AML-193 (cell line): ENCODE results near the gene GLT1D1.

Source experiments
- DNase-seq, 2 experiments: peaks; one replicate each; lab custom pipeline; 2025; lab: John Stamatoyannopoulos, UW

GLT1D1 gene

DNA sequence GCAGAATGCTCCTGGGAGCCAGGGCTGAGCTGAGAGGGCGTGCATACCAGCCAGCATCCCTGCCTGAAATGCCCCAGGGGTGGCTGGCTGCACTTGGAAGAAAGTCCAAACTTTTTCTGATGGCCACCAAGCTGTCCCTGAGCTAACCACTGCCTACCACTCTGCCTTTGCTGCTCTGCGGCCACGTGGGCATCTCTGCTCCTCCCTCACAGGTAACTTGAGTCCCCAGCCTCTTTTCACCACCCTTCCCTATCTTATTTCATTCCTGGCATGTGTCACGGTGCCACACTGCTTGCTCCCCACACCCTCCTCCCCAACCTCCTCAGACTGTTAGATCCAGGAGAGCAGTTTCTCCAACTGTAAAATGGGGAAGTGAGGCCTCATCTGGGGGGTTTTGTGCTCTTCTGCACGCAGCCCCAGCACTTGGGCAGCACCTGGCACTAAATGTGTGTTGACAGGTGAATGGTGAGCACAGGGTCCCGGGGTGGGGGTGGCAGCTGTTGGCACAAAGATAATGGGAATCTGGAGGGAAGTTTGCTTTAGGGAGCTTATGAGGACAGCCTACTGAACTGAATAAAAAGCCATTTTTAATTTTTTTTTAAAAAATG, 113.0 kb downstream of the GLT1D1 start:
- DNase-seq, result no peak

DNA sequence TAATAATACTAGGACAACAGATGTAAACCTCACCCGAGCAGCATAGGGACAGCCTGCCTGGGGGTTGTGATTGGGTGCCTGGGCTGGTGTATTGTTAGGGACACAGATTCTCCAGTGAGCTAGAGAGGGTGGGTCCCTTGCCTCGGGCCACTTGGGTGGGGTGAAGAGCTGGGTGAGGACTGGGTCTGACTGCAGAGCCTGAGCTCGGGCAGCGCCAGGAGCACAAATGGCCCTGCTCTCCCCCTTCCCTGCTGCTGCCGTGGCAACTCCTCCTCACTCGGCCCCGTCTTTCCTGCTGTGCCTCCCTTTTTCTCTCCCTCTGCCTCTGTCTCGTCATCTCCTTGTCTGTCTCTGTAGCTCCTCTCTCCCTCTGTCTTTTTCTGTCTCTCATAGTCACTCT, 115.4 kb downstream of the GLT1D1 start:
- DNase-seq, result no peak

DNA sequence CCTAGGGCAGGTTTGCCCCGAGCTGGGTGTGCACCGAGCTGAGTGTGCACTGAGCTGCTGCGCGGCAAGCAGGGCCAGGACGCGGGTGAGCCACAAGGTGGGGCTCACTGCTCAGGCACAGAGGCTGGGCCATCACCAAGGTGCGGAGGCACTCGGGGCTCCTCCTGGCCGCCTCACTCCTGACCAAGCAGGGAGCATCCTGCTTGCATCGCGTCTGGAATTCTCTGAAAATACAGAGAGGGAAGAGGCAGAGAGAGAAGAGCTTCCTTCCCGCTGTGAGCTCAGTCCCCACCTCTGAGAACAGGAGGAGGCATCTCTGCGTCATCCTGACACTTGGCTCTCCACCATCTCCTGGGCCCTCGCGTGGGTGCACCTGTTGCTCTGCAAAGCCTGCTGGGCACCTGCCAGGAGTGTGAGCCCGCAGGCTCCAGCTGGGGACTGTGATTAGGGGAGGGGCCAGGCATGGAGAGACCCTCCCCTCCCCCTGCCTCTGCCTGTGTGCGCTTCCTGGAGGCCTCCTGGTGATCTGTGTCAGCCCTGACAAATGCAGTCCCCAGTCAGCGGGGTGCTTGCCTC, 116.3 kb downstream of the GLT1D1 start:
- DNase-seq, result no peak

DNA sequence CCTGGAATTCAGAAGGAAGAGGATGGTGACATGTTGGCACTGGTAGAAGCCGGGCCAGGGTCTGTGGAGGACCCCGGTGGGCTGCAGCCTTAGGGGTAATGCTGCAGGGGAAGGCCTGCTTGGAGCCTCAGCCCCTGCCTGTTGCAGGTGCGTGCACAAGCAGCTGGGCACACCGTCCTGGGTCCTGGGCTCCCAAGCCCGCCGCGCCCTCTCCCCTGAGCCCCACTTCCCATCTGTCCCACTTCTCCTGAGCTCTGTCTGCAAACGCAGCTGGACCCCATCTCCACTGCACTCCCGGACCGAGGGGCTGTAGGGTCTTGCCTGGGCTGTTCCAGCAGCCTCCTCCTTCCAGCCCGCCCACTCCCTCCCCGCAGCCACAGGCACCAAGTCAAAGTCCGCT, 116.8 kb downstream of the GLT1D1 start:
- no peak for DNase-seq

DNA sequence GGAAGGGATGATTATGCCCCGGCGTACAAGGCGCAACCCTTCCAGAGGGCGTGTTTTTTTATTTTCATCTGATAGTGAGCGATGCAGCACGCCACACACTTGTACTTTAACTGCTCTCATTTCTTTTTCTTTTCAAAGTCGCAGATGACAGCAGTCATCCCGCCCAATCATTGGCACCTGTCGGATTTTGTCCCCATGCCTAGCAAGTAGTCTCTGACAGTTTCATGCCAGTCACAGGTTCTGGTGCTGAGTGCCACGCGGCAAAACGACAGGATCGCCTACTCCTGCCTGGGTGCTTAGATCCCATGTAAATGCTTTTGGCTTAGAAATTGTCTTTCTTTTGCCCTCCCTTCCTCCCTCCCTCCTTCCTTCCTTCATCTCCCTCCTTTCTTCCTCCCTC, 117.7 kb downstream of the GLT1D1 start:
- no peak for DNase-seq

DNA sequence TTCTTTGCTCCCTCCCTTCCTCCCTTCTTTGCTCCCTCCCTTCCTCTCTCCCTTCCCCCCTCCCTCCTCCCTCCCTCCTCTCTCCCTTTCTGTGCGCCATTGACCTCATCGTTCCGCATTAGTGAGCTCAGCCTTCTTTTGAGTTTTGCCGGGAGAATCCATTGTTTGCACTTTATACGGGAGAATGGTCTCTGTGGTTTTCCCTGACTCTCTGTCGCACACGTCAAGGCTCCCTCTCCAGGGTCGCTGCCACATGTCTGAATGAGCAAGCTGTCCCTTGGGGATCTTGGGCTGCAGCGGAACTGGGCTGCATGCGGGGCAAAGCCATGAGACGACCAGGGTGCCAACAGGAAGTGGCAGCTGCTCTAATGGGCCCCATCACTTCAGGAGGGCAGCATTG, 118.5 kb downstream of the GLT1D1 start:
- DNase-seq, result no peak

DNA sequence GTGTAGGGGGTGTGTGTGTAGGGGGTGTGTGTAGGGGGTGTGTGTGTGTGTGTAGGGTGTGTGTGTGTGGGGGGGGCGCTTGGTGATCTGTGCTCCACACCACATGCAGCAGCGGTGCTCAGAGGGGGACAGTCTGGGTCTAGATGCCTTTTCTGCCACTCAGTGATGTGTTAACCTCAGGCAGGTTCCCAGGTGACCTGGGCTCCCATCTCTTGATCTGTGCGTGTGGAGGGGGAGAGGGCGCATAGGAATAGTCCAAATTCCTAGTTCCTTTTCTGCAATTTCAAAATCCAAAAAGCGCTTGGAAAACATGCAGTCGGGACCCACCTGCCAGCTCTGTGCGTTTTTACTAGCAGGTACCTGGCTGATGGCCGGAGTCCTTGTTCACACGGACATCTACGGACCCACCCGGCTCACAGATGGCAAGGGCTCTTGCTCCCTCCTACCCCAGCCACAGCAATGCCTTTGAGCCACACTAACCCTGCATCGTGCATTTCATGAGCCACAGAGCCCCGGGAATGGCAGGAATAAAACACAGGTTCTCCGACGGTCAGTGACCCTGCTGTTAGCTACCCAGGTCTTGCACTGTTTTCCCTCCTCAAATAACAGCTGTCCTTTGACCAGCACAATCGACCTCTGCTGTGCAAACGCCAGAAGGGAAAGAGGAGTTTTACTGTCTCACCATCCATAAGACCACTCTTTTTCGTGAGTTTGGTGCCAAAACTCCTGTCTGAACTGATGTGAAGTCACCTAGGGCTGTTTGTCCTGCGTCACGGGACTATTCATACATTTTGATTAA, 120.8 kb downstream of the GLT1D1 start:
- DNase-seq, result no peak

DNA sequence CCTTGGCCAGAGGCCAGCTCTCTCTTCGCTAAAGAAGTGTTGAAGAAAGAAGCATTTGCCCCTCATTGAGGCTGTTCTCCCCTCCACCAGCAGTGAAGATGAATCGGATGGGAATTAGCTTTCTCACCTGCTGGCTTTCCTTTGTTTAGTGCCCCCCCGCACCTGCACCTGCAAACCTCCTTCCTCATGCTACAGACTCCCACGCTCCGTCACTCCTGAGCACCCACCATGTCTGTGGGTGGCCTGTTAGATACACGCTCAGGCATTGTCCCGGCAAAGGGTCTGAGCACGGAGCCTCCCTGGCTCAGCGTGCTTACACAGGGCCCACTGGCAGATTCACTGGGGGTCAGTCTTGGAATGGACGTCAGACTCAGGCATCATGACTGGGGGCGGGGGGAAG, 121.6 kb downstream of the GLT1D1 start:
- no peak for DNase-seq

DNA sequence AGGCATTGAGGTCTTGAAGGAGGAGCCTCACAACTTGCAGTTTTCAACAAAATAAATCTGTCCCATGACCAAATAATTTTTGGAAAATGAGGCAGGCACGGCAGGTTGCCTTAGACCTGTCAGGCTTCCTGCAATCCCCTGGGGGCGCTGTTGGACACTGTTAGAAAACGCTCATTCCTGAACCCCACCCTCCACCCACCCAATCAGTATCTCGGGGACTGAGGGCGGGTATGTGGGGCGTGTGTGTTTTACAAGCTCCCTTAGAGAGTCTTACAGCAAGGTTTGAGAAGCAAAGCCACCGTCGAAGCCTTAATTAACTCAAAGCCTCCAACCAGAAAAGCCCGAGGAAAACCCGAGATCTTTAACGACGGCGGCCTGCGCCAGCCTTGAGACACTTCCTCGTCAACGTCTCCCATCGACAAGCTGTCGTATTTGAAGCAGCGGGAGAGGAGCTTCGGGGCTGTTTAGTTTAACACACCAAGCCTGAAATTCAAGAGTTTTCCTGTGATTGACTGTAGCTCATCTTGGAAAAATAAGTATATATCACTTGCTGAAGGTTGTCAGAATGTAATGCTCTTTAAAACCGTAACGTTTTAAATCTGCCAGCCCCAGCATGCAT, 123.0 kb downstream of the GLT1D1 start:
- no peak for DNase-seq

DNA sequence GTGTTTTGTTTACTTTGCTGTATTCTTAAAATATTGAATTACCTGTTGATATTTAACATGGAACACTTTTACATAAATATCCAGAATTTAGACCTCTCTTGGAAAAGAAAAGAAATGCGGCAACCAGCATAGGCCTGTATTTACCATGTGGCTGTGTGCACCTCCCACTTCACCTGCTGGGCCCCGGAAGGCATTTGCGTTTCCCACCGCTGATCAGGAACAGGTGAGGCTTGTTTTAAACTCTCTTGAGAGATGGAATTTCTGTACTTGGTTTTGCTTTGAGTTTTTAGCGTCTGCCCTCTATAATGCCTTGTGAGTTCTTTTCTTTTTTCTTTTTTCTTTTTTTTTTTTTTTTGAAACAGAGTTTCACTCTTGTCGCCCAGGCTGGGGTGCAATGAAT, 124.2 kb downstream of the GLT1D1 start:
- DNase-seq, result no peak

DNA sequence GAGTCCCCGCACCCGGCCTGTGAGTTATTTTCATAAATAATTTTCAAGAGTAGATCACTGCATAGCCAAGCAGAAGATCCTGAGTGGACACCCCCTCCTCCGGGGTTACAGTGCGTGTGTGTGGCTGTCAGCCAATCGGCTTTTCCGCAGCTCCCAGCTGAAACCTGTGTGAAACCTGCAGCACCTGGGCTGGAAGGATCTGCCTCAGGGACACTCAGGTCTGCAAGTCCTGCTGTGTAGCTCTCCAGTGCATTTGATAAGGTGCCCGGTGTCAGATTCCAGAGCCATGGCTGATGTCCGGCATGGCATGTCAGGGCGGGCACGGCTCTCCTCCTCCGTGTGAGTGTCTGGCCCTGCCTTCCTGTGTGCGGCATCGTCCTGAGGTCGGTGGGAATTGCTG, 124.8 kb downstream of the GLT1D1 start:
- no peak for DNase-seq

DNA sequence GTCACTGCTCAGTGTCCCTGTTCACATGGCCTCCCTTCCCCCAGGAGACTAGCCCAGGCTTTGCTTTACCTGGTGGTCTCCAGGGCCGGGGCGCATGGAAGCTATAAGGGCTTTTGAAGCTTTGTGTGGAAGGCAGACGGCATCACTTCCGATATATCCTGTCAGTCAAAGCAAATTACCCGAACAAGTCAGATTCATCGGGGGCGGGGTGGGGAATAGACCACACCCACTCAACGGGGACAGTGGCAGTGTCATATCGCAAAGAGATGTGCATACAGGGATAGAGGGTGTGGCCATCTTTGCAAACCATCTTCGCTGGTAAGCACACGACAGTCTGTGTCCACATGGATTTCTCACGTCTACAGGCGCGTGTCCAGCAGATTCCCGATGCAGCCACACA, 127.3 kb downstream of the GLT1D1 start:
- no peak for DNase-seq

DNA sequence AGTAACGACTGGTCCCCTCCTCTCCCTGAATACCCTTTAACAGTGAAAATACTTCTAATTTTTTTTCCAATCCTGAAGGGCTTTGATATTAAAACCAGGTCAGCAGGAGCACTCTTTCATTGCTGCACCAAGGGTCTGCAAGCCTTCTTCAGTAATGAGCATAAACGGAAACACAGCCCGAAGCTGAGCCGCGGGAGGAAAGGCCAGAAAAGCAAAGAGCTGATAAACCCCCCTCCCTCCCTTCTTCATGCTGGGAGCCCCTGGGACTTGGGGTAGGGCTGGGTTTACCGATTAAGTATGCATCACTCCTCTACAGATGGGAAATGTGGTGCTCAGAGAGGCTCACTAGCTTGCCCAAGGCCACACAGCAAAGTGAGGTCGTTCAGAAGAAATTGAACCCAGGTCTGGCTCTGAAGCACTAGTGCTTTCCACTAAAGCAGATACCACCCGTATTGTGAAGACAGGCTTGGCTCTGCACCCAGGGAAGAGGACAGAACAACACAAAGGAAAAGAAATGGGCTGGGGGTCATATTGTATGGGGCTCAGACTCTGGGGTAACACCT, 128.8 kb downstream of the GLT1D1 start:
- no peak for DNase-seq

DNA sequence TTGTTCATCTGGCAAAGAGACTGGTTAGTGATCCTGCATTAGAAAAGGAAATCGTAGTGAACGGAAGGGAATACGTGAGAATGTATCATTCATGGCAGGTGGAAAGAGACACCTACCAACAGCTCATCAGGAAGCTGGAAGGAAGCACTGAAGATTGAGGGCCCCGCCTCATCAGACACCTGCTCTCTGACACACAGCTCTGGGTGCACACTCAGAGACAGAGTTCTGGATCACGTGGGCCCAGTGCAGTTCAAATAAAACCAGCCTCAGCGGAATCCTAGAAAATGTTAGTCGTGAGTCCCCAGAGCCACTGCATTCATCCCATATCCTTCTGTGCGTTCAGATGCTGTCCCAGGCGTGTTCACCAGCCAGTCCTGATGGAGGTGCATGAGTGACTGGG, 129.7 kb downstream of the GLT1D1 start:
- no peak for DNase-seq

DNA sequence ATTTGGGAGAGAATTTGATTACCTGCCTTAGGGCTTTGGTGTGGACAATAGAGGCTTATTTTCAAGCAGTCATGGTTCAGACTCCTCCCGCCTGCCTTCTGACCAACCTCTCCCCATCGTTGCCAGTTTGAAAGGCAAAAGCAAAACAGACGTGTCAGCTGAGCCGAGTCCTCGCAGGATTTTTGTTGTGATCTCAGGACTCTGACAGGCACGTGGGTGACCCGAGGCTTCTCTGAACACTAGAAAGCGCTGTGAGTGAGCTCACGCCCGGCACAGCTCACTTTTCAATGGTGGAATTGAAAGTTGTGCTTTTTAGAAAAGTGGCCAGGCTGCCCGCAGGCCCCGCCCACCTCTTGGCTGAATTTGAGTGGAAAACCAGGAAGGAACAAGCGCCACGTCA, 130.1 kb downstream of the GLT1D1 start:
- DNase-seq, result no peak

DNA sequence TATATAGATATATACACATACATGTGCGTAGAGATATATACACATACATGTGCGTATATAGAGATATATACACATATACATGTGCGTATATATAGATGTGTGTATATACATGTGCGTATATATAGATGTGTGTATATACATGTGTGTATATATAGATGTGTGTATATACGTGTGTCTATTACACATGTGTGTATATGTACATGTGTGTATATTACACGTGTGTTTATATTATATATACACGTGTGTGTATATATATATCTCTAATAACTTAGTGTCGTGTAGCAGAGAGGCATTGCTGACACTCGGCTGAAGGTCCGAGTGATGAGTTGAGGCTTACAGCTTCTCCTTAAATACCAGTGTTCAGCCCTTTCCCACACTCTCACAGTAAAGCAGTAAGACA, 133.7 kb downstream of the GLT1D1 start:
- no peak for DNase-seq

DNA sequence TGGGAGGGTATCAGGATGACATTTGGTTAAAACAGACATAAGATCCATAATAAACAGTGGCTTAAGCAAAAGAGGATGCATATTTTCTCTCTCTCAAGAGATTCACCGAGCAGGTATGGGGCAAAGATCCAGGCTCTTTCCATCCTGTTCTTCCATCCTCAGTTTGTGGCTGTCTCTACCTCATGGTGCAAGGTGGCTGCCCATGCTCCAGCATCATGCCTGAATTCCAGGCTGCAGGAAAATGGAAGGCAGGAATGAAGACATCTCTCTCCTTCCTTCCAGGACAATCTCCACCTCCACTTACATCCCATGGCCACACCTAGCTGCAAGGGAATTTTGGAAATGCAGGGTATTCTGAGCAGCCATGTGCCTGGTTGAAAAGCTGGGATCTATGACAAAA, 136.0 kb downstream of the GLT1D1 start:
- no peak for DNase-seq

DNA sequence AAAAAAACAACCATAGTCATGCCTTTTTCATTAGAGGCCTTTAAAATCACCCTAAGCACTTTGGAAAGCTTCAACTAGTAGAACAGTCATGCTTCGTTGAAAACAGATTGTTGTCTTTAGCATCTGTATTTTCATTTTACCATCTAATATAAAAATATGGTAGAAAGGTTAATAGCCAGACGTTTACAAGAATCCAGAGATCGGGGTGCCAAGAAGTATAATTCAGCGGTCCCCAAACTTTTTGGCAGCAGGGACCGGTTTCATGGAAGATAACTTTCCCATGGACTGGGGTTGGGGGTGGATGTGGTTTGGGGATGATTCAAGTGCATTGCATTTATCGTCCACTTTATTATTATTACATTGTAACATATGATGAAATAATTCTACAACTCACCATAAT, 138.4 kb downstream of the GLT1D1 start:
- no peak for DNase-seq

DNA sequence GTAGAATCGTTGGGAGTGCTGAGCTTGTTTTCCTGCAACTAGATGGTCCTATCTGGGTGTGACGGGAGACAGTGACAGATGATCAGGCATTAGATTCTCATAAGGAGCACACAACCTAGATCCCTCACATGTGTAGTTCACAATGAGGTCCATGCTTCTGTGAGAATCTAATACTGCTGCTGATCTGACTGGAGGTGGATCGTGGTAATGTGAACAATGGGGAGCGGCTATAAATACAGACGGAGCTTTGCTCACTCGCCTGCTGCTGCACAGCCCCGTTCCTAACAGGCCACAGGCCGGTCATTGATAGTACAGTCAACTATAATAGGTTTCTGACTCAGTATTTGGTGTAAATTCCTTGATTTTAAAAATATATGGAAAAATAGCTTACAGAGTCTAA, 138.8 kb downstream of the GLT1D1 start:
- DNase-seq, result no peak

DNA sequence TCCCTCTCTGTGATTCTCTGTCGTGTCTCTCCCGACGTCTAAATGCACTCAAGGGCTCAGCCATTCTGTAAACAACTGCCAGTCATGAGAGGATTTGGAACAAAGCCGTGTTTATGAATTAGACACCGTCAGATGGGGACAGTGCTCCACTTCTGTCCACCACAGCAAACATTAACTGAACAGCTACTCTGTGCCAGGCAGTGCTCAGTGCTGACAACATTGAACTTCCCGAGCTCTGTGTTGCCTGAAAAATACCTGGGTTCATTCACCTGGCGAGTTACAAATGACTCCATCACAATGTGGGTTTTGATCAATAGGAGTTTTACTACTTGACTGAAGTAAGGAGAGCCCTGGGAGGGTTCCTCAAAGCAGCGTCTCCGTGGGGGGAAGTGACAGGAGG, 139.3 kb downstream of the GLT1D1 start:
- no peak for DNase-seq

DNA sequence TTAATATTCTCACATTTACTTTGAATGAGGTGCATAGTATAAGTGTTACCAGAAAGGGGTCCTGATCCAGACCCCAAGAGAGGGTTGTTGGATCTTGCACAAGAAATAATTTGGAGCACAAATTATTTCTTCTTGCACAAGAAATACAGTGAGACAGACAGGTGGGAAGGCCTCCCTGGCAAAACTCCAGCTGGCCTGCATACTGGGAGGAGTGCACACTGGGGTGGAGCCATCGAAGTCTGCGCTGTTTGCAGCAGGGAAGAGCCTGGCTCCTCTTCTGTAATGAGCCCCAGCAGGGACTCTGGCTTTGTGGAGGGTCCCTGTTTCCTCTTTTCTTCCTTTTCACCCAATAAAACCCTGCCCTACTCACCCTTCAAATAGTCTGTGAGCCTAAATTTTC, 141.6 kb downstream of the GLT1D1 start:
- DNase-seq, result no peak

DNA sequence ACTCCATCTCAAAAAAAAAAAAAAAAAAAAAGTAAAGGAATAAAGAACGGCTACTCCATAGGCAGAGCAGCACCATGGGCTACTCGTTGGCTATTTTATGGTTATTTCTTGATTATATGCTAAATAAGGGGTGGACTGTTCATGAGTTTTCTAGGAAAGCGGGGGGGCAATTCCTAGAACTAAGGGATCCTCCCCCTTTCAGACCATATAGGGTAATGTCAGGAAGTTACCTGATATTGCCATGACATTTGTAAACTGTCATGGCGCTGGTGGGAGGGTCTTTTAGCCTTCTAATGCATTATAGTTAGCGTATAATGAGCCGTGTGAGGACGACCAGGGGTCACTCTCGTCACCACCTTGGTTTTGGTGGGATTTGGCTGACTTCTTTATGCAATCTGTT, 142.3 kb downstream of the GLT1D1 start:
- DNase-seq, result no peak

DNA sequence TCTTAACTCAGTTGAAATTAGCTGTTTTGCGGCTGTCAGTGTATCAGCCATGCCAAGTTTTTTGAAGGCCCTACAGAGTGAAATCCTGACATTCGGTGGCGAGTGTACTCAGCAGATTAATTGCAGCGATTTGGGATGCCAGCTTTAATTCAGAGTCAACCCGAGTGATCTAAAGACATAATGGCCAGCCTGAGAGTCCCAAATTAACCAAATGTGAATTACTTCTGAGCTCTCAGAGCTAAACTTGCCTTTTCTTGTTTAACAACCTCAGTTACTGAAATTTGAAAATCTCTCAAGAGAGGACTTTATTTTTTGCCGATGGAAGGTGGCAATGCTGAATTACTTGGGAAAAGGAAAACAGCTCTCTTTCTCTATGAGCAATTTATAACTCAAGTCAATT, 148.5 kb downstream of the GLT1D1 start:
- DNase-seq, result no peak
